ENCODE measurements around the gene RIT1. TPM values are rescaled to one million over a fixed set of nuclear protein-coding genes. Genes with fewer than 3 reads are reported as not detected.
A peak's percentile ranks its signal among the peaks of the same experiment; 100 is the strongest.

Gene RIT1
- total RNA-seq, 2 donors from 2014 or later = 26.0 to 39.2 TPM

- peaks cover 89% of the 10 kb centered on the region for H3K36me3 ChIP-seq (ENCODE audit: control insufficient read depth, insufficient read depth, low read length)
- no peak overlapping the region for H3K4me3 Mint-ChIP-seq
- no peak for TF ChIP-seq CTCF (conservative IDR thresholded peaks at IDR 0.05)
- no peak overlapping the region for H3K27ac ChIP-seq (ENCODE audit: low read depth, low read length)
- peaks cover 64% of the 10 kb centered on the region for H3K36me3 Mint-ChIP-seq (ENCODE audit: low read depth)
- no peaks in the 10 kb centered on the region for H3K9me3 Mint-ChIP-seq
- 93 to 100% methylated on average over 3 to 6 of the region's 6 CpGs for WGBS, 2 experiments (ENCODE audit: insufficient coverage in 1 of 2, insufficient read length in 1 of 2)
- peak overlapping the region; percentile 13 for H3K27ac Mint-ChIP-seq
- DNase-seq = no peak
- H3K4me1 Mint-ChIP-seq = peaks cover 3% of the 10 kb centered on the region
- no peaks in the 10 kb centered on the region for H3K27me3 Mint-ChIP-seq (ENCODE audit: insufficient read depth)
- no peak overlapping the region for H3K9ac ChIP-seq (ENCODE audit: extremely low read depth, low read length, poor library complexity, severe bottlenecking)
- no peaks in the 10 kb centered on the region for H3K4me1 ChIP-seq (ENCODE audit: control insufficient read depth, insufficient read depth, low read length)
- no peak overlapping the region for H3K4me3 ChIP-seq (ENCODE audit: low read length)
- H3K27me3 ChIP-seq (ENCODE audit: control insufficient read depth, insufficient read depth, low read length, poor library complexity, severe bottlenecking) = no peaks in the 10 kb centered on the region
- H3K9me3 ChIP-seq (ENCODE audit: control insufficient read depth, low read length) = no peaks in the 10 kb centered on the region
These were observed 40.8 kb upstream of the RIT1 start for GRCh38 chr1:155951753-155952504.

- H3K36me3 ChIP-seq (ENCODE audit: control insufficient read depth, insufficient read depth, low read length) = peaks cover 88% of the 10 kb centered on the region
- no peaks in the 10 kb centered on the region for H3K27me3 ChIP-seq (ENCODE audit: control insufficient read depth, insufficient read depth, low read length, poor library complexity, severe bottlenecking)
- Mint-ChIP-seq H3K9me3 (no peaks in the 10 kb centered on the region), H3K4me3 (no peak overlapping the region), H3K27ac (no peak overlapping the region), H3K36me3 (ENCODE audit: low read depth) (peaks cover 65% of the 10 kb centered on the region), H3K27me3 (ENCODE audit: insufficient read depth) (no peaks in the 10 kb centered on the region), H3K4me1 (peaks cover 13% of the 10 kb centered on the region)
- no peak for DNase-seq
- no peaks in the 10 kb centered on the region for H3K4me1 ChIP-seq (ENCODE audit: control insufficient read depth, insufficient read depth, low read length)
- WGBS, 2 experiments (ENCODE audit: insufficient coverage in 1 of 2, insufficient read length in 1 of 2) = 96 to 100% methylated on average over 11 to 27 of the region's 27 CpGs
- TF ChIP-seq CTCF (conservative IDR thresholded peaks at IDR 0.05) = no peak
- no peak overlapping the region for H3K4me3 ChIP-seq (ENCODE audit: low read length)
- no peaks in the 10 kb centered on the region for H3K9me3 ChIP-seq (ENCODE audit: control insufficient read depth, low read length)
- H3K9ac ChIP-seq (ENCODE audit: extremely low read depth, low read length, poor library complexity, severe bottlenecking) = no peak overlapping the region
- no peak overlapping the region for H3K27ac ChIP-seq (ENCODE audit: low read depth, low read length)
These were observed 39.7 kb upstream of the RIT1 start for GRCh38 chr1:155950829-155951228.

GRCh38 chr1:155947741-155948140 is 36.6 kb upstream of the RIT1 start:
- Histone ChIP-seq H3K9ac (ENCODE audit: extremely low read depth, low read length, poor library complexity, severe bottlenecking) (no peak overlapping the region), H3K4me1 (ENCODE audit: control insufficient read depth, insufficient read depth, low read length) (no peaks in the 10 kb centered on the region), H3K36me3 (ENCODE audit: control insufficient read depth, insufficient read depth, low read length) (peaks cover 60% of the 10 kb centered on the region), H3K27me3 (ENCODE audit: control insufficient read depth, insufficient read depth, low read length, poor library complexity, severe bottlenecking) (no peaks in the 10 kb centered on the region), H3K4me3 (ENCODE audit: low read length) (no peak overlapping the region), H3K27ac (ENCODE audit: low read depth, low read length) (no peak overlapping the region), H3K9me3 (ENCODE audit: control insufficient read depth, low read length) (no peaks in the 10 kb centered on the region)
- WGBS, 2 experiments (ENCODE audit: insufficient coverage in 1 of 2, insufficient read length in 1 of 2) = 91 to 100% methylated on average over 1 to 8 of the region's 8 CpGs
- Mint-ChIP-seq H3K4me3 (no peak overlapping the region), H3K36me3 (ENCODE audit: low read depth) (peaks cover 43% of the 10 kb centered on the region), H3K27me3 (ENCODE audit: insufficient read depth) (no peaks in the 10 kb centered on the region), H3K27ac (no peak overlapping the region), H3K4me1 (peaks cover 21% of the 10 kb centered on the region), H3K9me3 (no peaks in the 10 kb centered on the region)
- no peak for DNase-seq
- TF ChIP-seq CTCF (conservative IDR thresholded peaks at IDR 0.05) = no peak
